ENCODE measurements around the gene GFPT2. TPM values are rescaled to one million over a fixed set of nuclear protein-coding genes. Genes with fewer than 3 reads are reported as not detected.

GFPT2 gene
- polyA plus RNA-seq, 3 donors = 4.3 to 5.5 (median 4.5) TPM

- DNase-seq (ENCODE audit: low read depth in 3 of 3, low spot score in 2 of 3) = no peak
These were observed 62.4 kb downstream of the GFPT2 start for GRCh38 chr5:180290568-180291233.

- no peak for DNase-seq (ENCODE audit: low read depth in 3 of 3, low spot score in 2 of 3)
These were observed 63.2 kb downstream of the GFPT2 start for GRCh38 chr5:180289966-180290365.

- DNase-seq (ENCODE audit: low read depth in 3 of 3, low spot score in 2 of 3) = no peak
These were observed 63.7 kb downstream of the GFPT2 start for GRCh38 chr5:180289433-180289832.

- DNase-seq (ENCODE audit: low read depth in 3 of 3, low spot score in 2 of 3) = no peak
These were observed 65.3 kb downstream of the GFPT2 start for GRCh38 chr5:180287868-180288267.

- DNase-seq (ENCODE audit: low read depth in 3 of 3, low spot score in 2 of 3) = no peak
These were observed 65.7 kb downstream of the GFPT2 start for GRCh38 chr5:180287404-180287803.

- DNase-seq (ENCODE audit: low read depth in 3 of 3, low spot score in 2 of 3) = no peak
These were observed 69.0 kb downstream of the GFPT2 start for GRCh38 chr5:180284149-180284548.

GRCh38 chr5:180283026-180283615 lies 70.0 kb downstream of the GFPT2 start:
- no peak for DNase-seq (ENCODE audit: low read depth in 3 of 3, low spot score in 2 of 3)

- no peak for DNase-seq (ENCODE audit: low read depth in 3 of 3, low spot score in 2 of 3)
These were observed 70.9 kb downstream of the GFPT2 start for GRCh38 chr5:180282281-180282680.

- DNase-seq (ENCODE audit: low read depth in 3 of 3, low spot score in 2 of 3) = no peak
These were observed 71.4 kb downstream of the GFPT2 start for GRCh38 chr5:180281706-180282105.

- no peak for DNase-seq (ENCODE audit: low read depth in 3 of 3, low spot score in 2 of 3)
These were observed 78.4 kb downstream of the GFPT2 start for GRCh38 chr5:180274695-180275094.

- no peak for DNase-seq (ENCODE audit: low read depth in 3 of 3, low spot score in 2 of 3)
These were observed 81.9 kb downstream of the GFPT2 start for GRCh38 chr5:180271221-180271620.

- no peak for DNase-seq (ENCODE audit: low read depth in 3 of 3, low spot score in 2 of 3)
These were observed 93.9 kb downstream of the GFPT2 start for GRCh38 chr5:180259260-180259611.

GRCh38 chr5:180253036-180253824 lies 99.9 kb downstream of the GFPT2 start:
- DNase-seq (ENCODE audit: low read depth in 3 of 3, low spot score in 2 of 3) = no peak

- DNase-seq (ENCODE audit: low read depth in 3 of 3, low spot score in 2 of 3) = no peak
These were observed 101.2 kb downstream of the GFPT2 start for GRCh38 chr5:180251887-180252286.

- DNase-seq (ENCODE audit: low read depth in 3 of 3, low spot score in 2 of 3) = no peak
These were observed 102.0 kb downstream of the GFPT2 start for GRCh38 chr5:180251141-180251540.

Other genes starting within 250 kb of the GFPT2 start
- under 1 TPM; 0.17 to 1.00 (median 0.27) TPM for gene RASGEF1C, start 144.1 kb downstream of the GFPT2 start, polyA plus RNA-seq (ENCODE audit: insufficient read length in 3 of 3)
- gene MAPK9, start 61.3 kb downstream of the GFPT2 start, polyA plus RNA-seq (ENCODE audit: insufficient read length in 3 of 3) = 10 to 100 TPM; 39.6 to 41.5 (median 40.8) TPM
- 10 to 100 TPM; 57.3 to 62.6 (median 62.4) TPM for gene CNOT6, start 141.0 kb upstream of the GFPT2 start, polyA plus RNA-seq (ENCODE audit: insufficient read length in 3 of 3)
- under 1 TPM; 0.74 to 0.78 (median 0.75) TPM for gene SCGB3A1, start 238.2 kb upstream of the GFPT2 start, polyA plus RNA-seq (ENCODE audit: insufficient read length in 3 of 3)

All from right renal cortex interstitium (tissue), 3 donors.